ENCODE results near the gene FRMD3.

- no peak for TF ChIP-seq TAF1 (conservative IDR thresholded peaks at IDR 0.05)
- TF ChIP-seq CTCF (IDR thresholded peaks at IDR 0.05; ENCODE audit: low read depth, low read length, missing input control) = no peak
Observed at GRCh38 chr9:83491995-83492394, 46.2 kb downstream of the FRMD3 start.
